Renal cortex interstitium (tissue), 15 donors: ENCODE measurements around the gene SPANXD. TPM values are rescaled to one million over a fixed set of nuclear protein-coding genes. Genes with fewer than 3 reads are reported as not detected.
"Not testable (repeated sequence)": the region's sequence is repeated elsewhere in the genome, so short reads cannot be mapped to it uniquely, and the experiment has no call there.

ENCODE experiments used
- DNase-seq, 11 donors: peaks; one replicate each; pipeline ENCODE4 v3.0.0-alpha.2; 2013; ENCODE audit warnings: low read depth in 9 of 11, low spot score in 4 of 11; ENCODE audit errors: extremely low read depth in 1 of 11
- long read RNA-seq, 16 experiments: transcript quantifications; one replicate each; lab custom pipeline, GENCODE V29; 2026
- polyA plus RNA-seq, 3 donors: library from polyadenylated mRNA; unstranded; fragments of 120-200 nt; gene quantifications; one replicate each; pipeline ENCODE4 v1.2.1, GENCODE V29; 2013; ENCODE audit not compliant: insufficient read length in 3 of 3

Gene SPANXD
- polyA plus RNA-seq, result not detected
- long read RNA-seq, donor 1, result 0 reads
- long read RNA-seq, donor 2, result 0 reads
- long read RNA-seq, donor 3, result 0 reads
- long read RNA-seq, donor 4, result 0 reads
- long read RNA-seq, donor 5, result 0 reads
- long read RNA-seq, donor 6, result 0 reads
- long read RNA-seq, donor 7, result 0 reads
- long read RNA-seq, donor 8, result 0 reads
- long read RNA-seq, donor 9, result 0 reads
- long read RNA-seq, donor 10, result 0 reads
- long read RNA-seq, donor 11, result 0 reads
- long read RNA-seq, donor 12, result 0 reads
- long read RNA-seq, donor 13, result 0 reads
- long read RNA-seq, donor 14, result 0 reads
- long read RNA-seq, donor 15, result 0 reads
- long read RNA-seq, donor 16, result 0 reads

GRCh38 chrX:141698639-141699038 lies at the start of gene SPANXD:
Gene SPANXD (minus strand): TSS chrX:141698739. CDS start chrX:141698405, 334 bp downstream.
- DNase-seq, result not testable (repeated sequence)

GRCh38 chrX:141742666-141743065 lies 44.1 kb upstream of the SPANXD start:
- no peak for DNase-seq

GRCh38 chrX:141736656-141737055 lies 38.1 kb upstream of the SPANXD start:
- DNase-seq, result no peak

GRCh38 chrX:141733371-141733770 lies 34.8 kb upstream of the SPANXD start:
- no peak for DNase-seq

- no peak for DNase-seq
Measured at GRCh38 chrX:141732031-141732430, 33.5 kb upstream of the SPANXD start.

- DNase-seq, result no peak
Measured at GRCh38 chrX:141724186-141724585, 25.6 kb upstream of the SPANXD start.

GRCh38 chrX:141714680-141715079 lies 16.1 kb upstream of the SPANXD start:
- no peak for DNase-seq

GRCh38 chrX:141701072-141701471 lies 2.5 kb upstream of the SPANXD start:
- DNase-seq, result no peak

GRCh38 chrX:141673946-141674345 lies 24.6 kb downstream of the SPANXD start:
- DNase-seq, result no peak

GRCh38 chrX:141669689-141670088 lies 28.9 kb downstream of the SPANXD start:
- no peak for DNase-seq

GRCh38 chrX:141668371-141668770 lies 30.2 kb downstream of the SPANXD start:
- DNase-seq, result no peak

- no peak for DNase-seq
Measured at GRCh38 chrX:141662781-141663180, 35.8 kb downstream of the SPANXD start.

- no peak for DNase-seq
Measured at GRCh38 chrX:141652286-141652685, 46.3 kb downstream of the SPANXD start.

Other genes with a start within 250 kb of the SPANXD start
- gene SPANXA1, start 114.0 kb downstream of the SPANXD start, polyA plus RNA-seq, result not detected
- gene SPANXA2, start 109.0 kb downstream of the SPANXD start, polyA plus RNA-seq, result not detected
- under 1 TPM; 0.25 to 0.66 (median 0.57) TPM for gene MAGEC3, start 139.6 kb upstream of the SPANXD start, polyA plus RNA-seq
- not detected for gene MAGEC1, start 205.2 kb upstream of the SPANXD start, polyA plus RNA-seq